Spleen (tissue), 11 donors: ENCODE results near the gene STAP2. TPM values are rescaled to one million over a fixed set of nuclear protein-coding genes. Genes with fewer than 3 reads are reported as not detected.

ENCODE experiments used
- DNase-seq: peaks from one replicate; pipeline ENCODE4 v3.0.0-alpha.2; 2020
- H3K27ac ChIP-seq, 8 donors: fragments of 200-600 bp; sonication (generic) in 7 of 8; 1 replicate in 4 of 8; 2 replicates in 4 of 8; pipeline versions ENCODE4 v1.5.0 to v1.8.0; 2016 to 2021; ENCODE audit warnings: inconsistent platforms in 4 of 8, mild to moderate bottlenecking in 4 of 8, moderate library complexity in 1 of 8
- H3K27me3 ChIP-seq, 7 donors: fragments of 200-600 bp; sonication (generic) in 6 of 7; replicated peaks in 1 of 7; 1 replicate in 4 of 7; 2 replicates in 3 of 7; pipeline versions ENCODE4 v1.5.0 to v1.8.0; 2016 to 2021; ENCODE audit warnings: inconsistent platforms in 3 of 7, mild to moderate bottlenecking in 1 of 7
- H3K36me3 ChIP-seq, 6 donors: fragments of 200-600 bp; sonication (generic) in 5 of 6; 1 replicate in 4 of 6; 2 replicates in 2 of 6; pipeline versions ENCODE4 v1.5.0 to v1.8.0; 2016 to 2021; ENCODE audit warnings: inconsistent platforms in 2 of 6
- H3K4me1 ChIP-seq, 6 donors: fragments of 200-600 bp; sonication (generic) in 5 of 6; 1 replicate in 3 of 6; 2 replicates in 3 of 6; pipeline versions ENCODE4 v1.5.0 to v1.8.0; 2016 to 2021; ENCODE audit warnings: inconsistent platforms in 3 of 6
- H3K4me3 ChIP-seq, 8 donors: fragments of 200-600 bp; sonication (generic) in 7 of 8; 1 replicate in 4 of 8; 2 replicates in 4 of 8; pipeline versions ENCODE4 v1.5.0 to v1.8.0; 2016 to 2021; ENCODE audit warnings: inconsistent platforms in 4 of 8, mild to moderate bottlenecking in 4 of 8, moderate library complexity in 2 of 8
- H3K9me3 ChIP-seq, 8 donors: fragments of 200-600 bp; sonication (generic) in 7 of 8; 1 replicate in 4 of 8; 2 replicates in 4 of 8; pipeline versions ENCODE4 v1.5.0 to v1.8.0; 2016 to 2021; ENCODE audit warnings: inconsistent platforms in 4 of 8
- CTCF ChIP-seq, 11 experiments: fragments of 200-600 bp in 7 of 11; fragments of 450-650 bp in 4 of 11; sonication (generic) in 4 of 11; IDR thresholded peaks in 8 of 11; conservative IDR thresholded peaks in 3 of 11; 1 replicate in 7 of 11; 2 replicates in 4 of 11; pipeline versions ENCODE4 v1.4.0 to v1.8.0; 2016 to 2021; ENCODE audit warnings: antibody characterized with exemption in 11 of 11, inconsistent platforms in 4 of 11, mild to moderate bottlenecking in 1 of 11
- POLR2A ChIP-seq, 3 donors: fragments of 450-650 bp; IDR thresholded peaks; one replicate each; pipeline ENCODE4 v1.5.1; 2017; ENCODE audit warnings: antibody characterized with exemption in 3 of 3, mild to moderate bottlenecking in 1 of 3
- POLR2AphosphoS5 ChIP-seq, 3 donors: sonication (generic); formaldehyde crosslinking; IDR thresholded peaks; one replicate each; pipeline ENCODE4 v1.5.1; 2017; ENCODE audit warnings: antibody characterized with exemption in 3 of 3
- WGBS, 5 donors: extraction: QIAGEN DNeasy Blood & Tissue Kit in 3 of 5; methylation state at CpG; one replicate each; pipeline versions ENCODE4 v1.1.5 to v1.1.7; 2013 to 2018; 5-methylcytosine and 5-hydroxymethylcytosine counted together
- intact Hi-C: fragments of 100-400 bp; cut with DNase I; formaldehyde crosslinking; loops from one replicate; pipeline ENCODE4 v1.15.0; 2023; ENCODE audit warnings: low total_unique reads
- polyA plus RNA-seq, 3 donors: library from polyadenylated mRNA; stranded (reverse); fragments of 200-250 nt; gene quantifications; one replicate each; pipeline ENCODE4 v1.2.1, GENCODE V29; 2013
- total RNA-seq, 7 donors: library from RNA; depleted of rRNA in 3 of 7; stranded (reverse); fragments of >200 nt in 3 of 7; fragmentation: NEBNext Ultra II Directional in 4 of 7; extraction: Animal tissue kit (Norgen Biotek cat#: 25700) in 4 of 7; gene quantifications; one replicate each; pipeline versions ENCODE4 v1.1.0 to v1.2.1, GENCODE V29; 2016 to 2021
- donor health status: healthy with polysubstance abuse.
- donor health status: DM: no; HTN: no; CAD: no; lungs with moderate emphysema.
- donor health status: DM: no; HTN: no; CAD: no.
- donor health status: Bipolar disorder and iron deficiency.
- donor health status: healthy.
- donor health status: DM: no; HTN: no; CAD: no.
- donor health status: DM: yes; HTN: yes; CAD: no.

The STAP2 gene
- total and polyA plus RNA-seq, 10 donors, result 0.79 to 5.1 (median 2.1) TPM; not detected in 1

GRCh38 chr19:4300589-4300988 is 38.0 kb downstream of the STAP2 start:
- Histone ChIP-seq H3K4me1 (peaks cover 0 to 26% (median 8%) of the 10 kb centered on the region in 6 donors), H3K4me3 (no peak overlapping the region), H3K27me3 (peaks cover 0 to 44% (median 17%) of the 10 kb centered on the region in 7 donors), H3K27ac (no peak overlapping the region), H3K9me3 (no peaks in the 10 kb centered on the region), H3K36me3 (no peaks in the 10 kb centered on the region)
- no peak for DNase-seq
- intact Hi-C loops, result no loop called here
- WGBS, 5 donors, result 77 to 93% (median 81%) methylated on average over 3 of the region's 3 CpGs
- TF ChIP-seq POLR2AphosphoS5 (IDR thresholded peaks at IDR 0.05) (no peak), CTCF (IDR thresholded peaks at IDR 0.05 in 8 of 11, conservative IDR thresholded peaks at IDR 0.05 in 3 of 11) (no peak), POLR2A (IDR thresholded peaks at IDR 0.05) (no peak)

GRCh38 chr19:4298810-4299550 is 39.6 kb downstream of the STAP2 start:
- H3K9me3 ChIP-seq, result no peaks in the 10 kb centered on the region
- peaks cover 0 to 11% (median 0%) of the 10 kb centered on the region in 6 donors for H3K4me1 ChIP-seq
- intact Hi-C loops, result no loop called here
- H3K27me3 ChIP-seq, result peaks cover 0 to 42% (median 4%) of the 10 kb centered on the region in 7 donors
- no peak overlapping the region for H3K4me3 ChIP-seq
- H3K36me3 ChIP-seq, result no peaks in the 10 kb centered on the region
- no peak overlapping the region for H3K27ac ChIP-seq
- 75 to 92% (median 78%) methylated on average over 7 to 8 of the region's 8 CpGs for WGBS, 5 donors
- no peak for TF ChIP-seq POLR2A (IDR thresholded peaks at IDR 0.05)
- TF ChIP-seq POLR2AphosphoS5 (IDR thresholded peaks at IDR 0.05), result no peak
- TF ChIP-seq CTCF (IDR thresholded peaks at IDR 0.05 in 8 of 11, conservative IDR thresholded peaks at IDR 0.05 in 3 of 11), result no peak
- no peak for DNase-seq

- peaks cover 0 to 5% (median 0%) of the 10 kb centered on the region in 6 donors for H3K4me1 ChIP-seq
- H3K36me3 ChIP-seq, result no peaks in the 10 kb centered on the region
- H3K27ac ChIP-seq, result no peak overlapping the region
- H3K9me3 ChIP-seq, result no peaks in the 10 kb centered on the region
- WGBS, 5 donors, result 72 to 82% (median 81%) methylated on average over 19 to 27 of the region's 27 CpGs
- H3K27me3 ChIP-seq, result peaks cover 0 to 43% (median 0%) of the 10 kb centered on the region in 7 donors
- TF ChIP-seq POLR2A (IDR thresholded peaks at IDR 0.05) (no peak), POLR2AphosphoS5 (IDR thresholded peaks at IDR 0.05) (no peak), CTCF (IDR thresholded peaks at IDR 0.05 in 8 of 11, conservative IDR thresholded peaks at IDR 0.05 in 3 of 11) (no peak)
- no peak overlapping the region for H3K4me3 ChIP-seq
- intact Hi-C loops, result no loop called here
- DNase-seq, result no peak
Observed at GRCh38 chr19:4297901-4298809, 40.5 kb downstream of the STAP2 start.
